ENCODE results near the gene LRWD1. TPM values are rescaled to one million over a fixed set of nuclear protein-coding genes. Genes with fewer than 3 reads are reported as not detected.
"Not testable (repeated sequence)": the region's sequence is repeated elsewhere in the genome, so short reads cannot be mapped to it uniquely, and the experiment has no call there.

The LRWD1 gene
- total RNA-seq, 6 donors from 2014 or later = 13.2 to 33.8 (median 31.6) TPM

GRCh38 chr7:102505298-102506185 is 40.8 kb downstream of the LRWD1 start:
- DNase-seq, H3K4me1 ChIP-seq, H3K36me3 ChIP-seq, H3K27me3 ChIP-seq, H3K4me3 ChIP-seq, H3K9me3 ChIP-seq, H3K27ac ChIP-seq: not testable (repeated sequence)
- WGBS, 2 donors = no CpG with 5 or more reads among the region's 24 CpGs
- peak; percentile 5 to 77 for ATAC-seq (ENCODE audit: low FRiP score in 2 of 2)

GRCh38 chr7:102507410-102508088 is 42.8 kb downstream of the LRWD1 start:
- not testable (repeated sequence) for H3K27ac ChIP-seq; H3K4me1 ChIP-seq; H3K27me3 ChIP-seq; H3K9me3 ChIP-seq; H3K4me3 ChIP-seq; ATAC-seq (ENCODE audit: low FRiP score in 2 of 2); H3K36me3 ChIP-seq
- WGBS, 2 donors = 67 to 86% methylated on average over 2 of the region's 8 CpGs
- DNase-seq = peak in 1 of 2 donors; percentile 19

GRCh38 chr7:102510575-102510974 is 45.8 kb downstream of the LRWD1 start:
- H3K36me3 ChIP-seq; H3K27ac ChIP-seq; H3K4me3 ChIP-seq; ATAC-seq (ENCODE audit: low FRiP score in 2 of 2); H3K4me1 ChIP-seq; H3K27me3 ChIP-seq; H3K9me3 ChIP-seq: not testable (repeated sequence)
- peak in 1 of 2 donors; percentile 34 for DNase-seq
- 84 to 85% methylated on average over 5 of the region's 8 CpGs for WGBS, 2 donors

GRCh38 chr7:102511860-102512522 is 47.2 kb downstream of the LRWD1 start:
- H3K36me3 ChIP-seq, H3K9me3 ChIP-seq, H3K4me3 ChIP-seq, DNase-seq, H3K27ac ChIP-seq, H3K27me3 ChIP-seq, H3K4me1 ChIP-seq: not testable (repeated sequence)
- no CpG with 5 or more reads among the region's 30 CpGs for WGBS, 2 donors
- peak; percentile 13 to 82 for ATAC-seq (ENCODE audit: low FRiP score in 2 of 2)

GRCh38 chr7:102512642-102513221 is 47.9 kb downstream of the LRWD1 start:
- DNase-seq = peak; percentile 19 to 62
- peak overlapping the region in 3 of 4 donors; percentile 75 to 85 (median 81) for H3K27ac ChIP-seq

GRCh38 chr7:102514881-102515721 is 50.3 kb downstream of the LRWD1 start:
- no CpG with 5 or more reads among the region's 15 CpGs for WGBS, 2 donors
- H3K27me3 ChIP-seq, H3K9me3 ChIP-seq, H3K4me1 ChIP-seq, H3K27ac ChIP-seq, H3K36me3 ChIP-seq, H3K4me3 ChIP-seq: not testable (repeated sequence)
- DNase-seq (peak in 1 of 2 donors; percentile 20), ATAC-seq (ENCODE audit: low FRiP score in 2 of 2) (peak; percentile 20 to 25)

More at GRCh38 chr7:102512642-102513221, 47.9 kb downstream of the LRWD1 start:
- H3K9me3 ChIP-seq, H3K27me3 ChIP-seq, H3K4me1 ChIP-seq, H3K36me3 ChIP-seq: not testable (repeated sequence)
- 10 to 12% methylated on average over 5 of the region's 5 CpGs for WGBS, 2 donors
- H3K4me3 ChIP-seq = peak overlapping the region in 1 of 4 donors; percentile 21
- peak in 1 of 2 donors; percentile 1 for ATAC-seq (ENCODE audit: low FRiP score in 2 of 2)

- DNase-seq; H3K4me1 ChIP-seq; ATAC-seq (ENCODE audit: low FRiP score in 2 of 2); H3K36me3 ChIP-seq; H3K9me3 ChIP-seq; H3K27ac ChIP-seq; H3K4me3 ChIP-seq; H3K27me3 ChIP-seq: not testable (repeated sequence)
- no CpG with 5 or more reads among the region's 3 CpGs for WGBS, 2 donors
Measured at GRCh38 chr7:102515889-102516288, 51.1 kb downstream of the LRWD1 start.

GRCh38 chr7:102516951-102517350 is 52.2 kb downstream of the LRWD1 start:
- not testable (repeated sequence) for H3K36me3 ChIP-seq; H3K27me3 ChIP-seq; ATAC-seq (ENCODE audit: low FRiP score in 2 of 2); H3K4me1 ChIP-seq; H3K9me3 ChIP-seq; H3K27ac ChIP-seq; H3K4me3 ChIP-seq; DNase-seq
- WGBS, 2 donors = no CpG with 5 or more reads among the region's 10 CpGs

- not testable (repeated sequence) for H3K9me3 ChIP-seq, H3K36me3 ChIP-seq, H3K27ac ChIP-seq, H3K27me3 ChIP-seq, H3K4me1 ChIP-seq
- peak; percentile 94 to 97 for ATAC-seq (ENCODE audit: low FRiP score in 2 of 2)
- WGBS, 2 donors = no CpG with 5 or more reads among the region's 61 CpGs
- peak within 1 kb of the TSS in 3 of 4 donors; percentile 27 to 32 (median 28) for H3K4me3 ChIP-seq
- peak in 1 of 2 donors; percentile 87 for DNase-seq
Measured at GRCh38 chr7:102517550-102518147, 52.9 kb downstream of the LRWD1 start, which contains the start of gene RASA4B. Gene RASA4B, minus strand, starts transcription at chr7:102517777. Its CDS starts 67 bp downstream, at chr7:102517710.

GRCh38 chr7:102520797-102521196 is 56.0 kb downstream of the LRWD1 start:
- WGBS, 2 donors = no CpG with 5 or more reads among the region's 5 CpGs
- H3K4me1 ChIP-seq; H3K36me3 ChIP-seq; H3K9me3 ChIP-seq; H3K4me3 ChIP-seq; DNase-seq; ATAC-seq (ENCODE audit: low FRiP score in 2 of 2); H3K27ac ChIP-seq; H3K27me3 ChIP-seq: not testable (repeated sequence)
